ENCODE results near the gene ARF1.

DNA sequence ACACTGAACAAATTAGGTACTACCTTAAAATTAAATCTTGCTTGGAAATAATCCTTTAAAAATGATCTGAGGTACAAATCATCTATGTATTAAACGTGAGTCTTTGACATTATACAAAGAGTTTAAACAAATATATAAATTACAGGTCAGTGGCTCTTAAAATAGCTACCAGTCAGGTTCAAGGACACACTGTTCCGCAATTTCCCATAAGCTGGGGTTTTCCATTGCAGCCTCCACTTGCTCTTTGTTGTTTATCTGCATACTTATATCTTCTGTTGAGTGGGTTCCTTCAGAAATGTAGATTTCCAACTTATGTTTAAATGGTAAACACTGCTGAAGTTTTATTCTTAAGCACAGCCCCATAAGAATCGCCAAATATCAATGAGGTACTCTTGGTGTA is 32.3 kb downstream of the ARF1 start:
- no peak for TF ChIP-seq YY1 (IDR thresholded peaks at IDR 0.05; ENCODE audit: low read depth)
- TF ChIP-seq, protein P1, sequence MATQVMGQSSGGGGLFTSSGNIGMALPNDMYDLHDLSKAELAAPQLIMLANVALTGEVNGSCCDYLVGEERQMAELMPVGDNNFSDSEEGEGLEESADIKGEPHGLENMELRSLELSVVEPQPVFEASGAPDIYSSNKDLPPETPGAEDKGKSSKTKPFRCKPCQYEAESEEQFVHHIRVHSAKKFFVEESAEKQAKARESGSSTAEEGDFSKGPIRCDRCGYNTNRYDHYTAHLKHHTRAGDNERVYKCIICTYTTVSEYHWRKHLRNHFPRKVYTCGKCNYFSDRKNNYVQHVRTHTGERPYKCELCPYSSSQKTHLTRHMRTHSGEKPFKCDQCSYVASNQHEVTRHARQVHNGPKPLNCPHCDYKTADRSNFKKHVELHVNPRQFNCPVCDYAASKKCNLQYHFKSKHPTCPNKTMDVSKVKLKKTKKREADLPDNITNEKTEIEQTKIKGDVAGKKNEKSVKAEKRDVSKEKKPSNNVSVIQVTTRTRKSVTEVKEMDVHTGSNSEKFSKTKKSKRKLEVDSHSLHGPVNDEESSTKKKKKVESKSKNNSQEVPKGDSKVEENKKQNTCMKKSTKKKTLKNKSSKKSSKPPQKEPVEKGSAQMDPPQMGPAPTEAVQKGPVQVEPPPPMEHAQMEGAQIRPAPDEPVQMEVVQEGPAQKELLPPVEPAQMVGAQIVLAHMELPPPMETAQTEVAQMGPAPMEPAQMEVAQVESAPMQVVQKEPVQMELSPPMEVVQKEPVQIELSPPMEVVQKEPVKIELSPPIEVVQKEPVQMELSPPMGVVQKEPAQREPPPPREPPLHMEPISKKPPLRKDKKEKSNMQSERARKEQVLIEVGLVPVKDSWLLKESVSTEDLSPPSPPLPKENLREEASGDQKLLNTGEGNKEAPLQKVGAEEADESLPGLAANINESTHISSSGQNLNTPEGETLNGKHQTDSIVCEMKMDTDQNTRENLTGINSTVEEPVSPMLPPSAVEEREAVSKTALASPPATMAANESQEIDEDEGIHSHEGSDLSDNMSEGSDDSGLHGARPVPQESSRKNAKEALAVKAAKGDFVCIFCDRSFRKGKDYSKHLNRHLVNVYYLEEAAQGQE (IDR thresholded peaks at IDR 0.05; ENCODE audit: low read depth): no peak
- TF ChIP-seq EGR1 (IDR thresholded peaks at IDR 0.05): no peak
- no peak for TF ChIP-seq USF1 (IDR thresholded peaks at IDR 0.05)
- no peak for TF ChIP-seq TEAD4 (IDR thresholded peaks at IDR 0.05)
- no peak for TF ChIP-seq TAF1 (IDR thresholded peaks at IDR 0.05; ENCODE audit: low read depth)
- TF ChIP-seq CEBPB (IDR thresholded peaks at IDR 0.05): no peak
- no peak for TF ChIP-seq ZBTB7A (IDR thresholded peaks at IDR 0.05; ENCODE audit: low read depth)
- TF ChIP-seq EP300 (IDR thresholded peaks at IDR 0.05; ENCODE audit: borderline replicate concordance): no peak

Data from Ishikawa (cell line).